Activated CD4-positive, alpha-beta T cell treated with anti-CD3 and anti-CD28 coated beads, Interleukin-2, amount 10 ng/mL, durations not matched to agents 24 days and 14 days (primary cell): ENCODE measurements around the gene CHRNA9. TPM values are rescaled to one million over a fixed set of nuclear protein-coding genes. Genes with fewer than 3 reads are reported as not detected.
A peak's percentile ranks its signal among the peaks of the same experiment; 100 is the strongest.

Experiments used
- DNase-seq: peaks from one replicate; pipeline ENCODE4 v3.0.0; 2022
- H3K27ac Mint-ChIP-seq: one replicate; pipeline ENCODE4 v1.8.0; 2022; ENCODE audit warnings: mild to moderate bottlenecking, mixed read lengths
- H3K27me3 Mint-ChIP-seq: one replicate; pipeline ENCODE4 v1.8.0; 2022; ENCODE audit warnings: mixed read lengths
- H3K36me3 Mint-ChIP-seq: one replicate; pipeline ENCODE4 v1.8.0; 2022; ENCODE audit warnings: low read depth, mild to moderate bottlenecking, mixed read lengths
- H3K4me1 Mint-ChIP-seq: one replicate; pipeline ENCODE4 v1.8.0; 2021; ENCODE audit warnings: mixed read lengths
- H3K4me3 Mint-ChIP-seq: one replicate; pipeline ENCODE4 v1.8.0; 2022; ENCODE audit warnings: mild to moderate bottlenecking, moderate library complexity, mixed read lengths
- H3K9me3 Mint-ChIP-seq: one replicate; pipeline ENCODE4 v1.8.0; 2021; ENCODE audit warnings: mixed read lengths
- intact Hi-C: fragments of 100-400 bp; cut with micrococcal nuclease; formaldehyde crosslinking; loops from one replicate; pipeline ENCODE4 v1.15.1; 2023
- total RNA-seq: library from RNA; stranded (reverse); gene quantifications from 2 replicates; pipeline ENCODE4 v1.2.3, GENCODE V29; 2022

The CHRNA9 gene
- total RNA-seq, 1 donor from 2014 or later, result not detected

GRCh38 chr4:40335525-40335894, 377 bp downstream of the CHRNA9 start:
- Mint-ChIP-seq H3K27ac (no peak overlapping the region), H3K9me3 (no peaks in the 10 kb centered on the region), H3K4me1 (peaks cover 4% of the 10 kb centered on the region), H3K27me3 (peaks cover 4% of the 10 kb centered on the region), H3K36me3 (no peaks in the 10 kb centered on the region), H3K4me3 (no peak overlapping the region)
- DNase-seq, result no peak
- intact Hi-C loops, result no loop called here

GRCh38 chr4:40337051-40337450, 1.9 kb downstream of the CHRNA9 start:
- Mint-ChIP-seq H3K36me3 (no peaks in the 10 kb centered on the region), H3K27ac (no peak overlapping the region), H3K27me3 (peaks cover 1% of the 10 kb centered on the region), H3K4me3 (no peak overlapping the region), H3K4me1 (peaks cover 4% of the 10 kb centered on the region), H3K9me3 (peaks cover 2% of the 10 kb centered on the region)
- DNase-seq, result no peak
- intact Hi-C loops, result no loop called here

DNA sequence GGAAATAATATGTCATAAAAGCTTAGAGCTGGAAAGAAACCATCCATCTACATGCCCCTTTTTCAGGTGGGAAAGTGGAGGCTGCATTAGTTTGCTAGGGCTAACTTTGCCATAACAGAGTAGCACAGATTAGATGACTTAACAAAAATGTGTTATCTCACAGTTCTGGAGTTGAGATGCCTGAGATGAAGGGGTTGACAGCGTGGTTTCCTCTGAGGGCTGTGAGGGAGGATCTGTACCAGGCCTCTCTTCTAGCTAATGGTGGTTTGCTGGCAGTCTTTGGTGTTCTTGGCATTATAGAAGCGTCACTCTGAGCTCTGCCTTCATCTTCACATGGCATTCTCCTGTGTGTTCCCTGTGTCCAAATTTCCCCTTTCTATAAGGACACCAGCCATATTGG, 2.4 kb downstream of the CHRNA9 start:
- H3K4me3 Mint-ChIP-seq, result no peak overlapping the region
- H3K9me3 Mint-ChIP-seq, result peaks cover 7% of the 10 kb centered on the region
- peaks cover 4% of the 10 kb centered on the region for H3K4me1 Mint-ChIP-seq
- no peak for DNase-seq
- intact Hi-C loops, result no loop called here
- H3K27ac Mint-ChIP-seq, result no peak overlapping the region
- H3K36me3 Mint-ChIP-seq, result no peaks in the 10 kb centered on the region
- peaks cover 5% of the 10 kb centered on the region for H3K27me3 Mint-ChIP-seq

DNA sequence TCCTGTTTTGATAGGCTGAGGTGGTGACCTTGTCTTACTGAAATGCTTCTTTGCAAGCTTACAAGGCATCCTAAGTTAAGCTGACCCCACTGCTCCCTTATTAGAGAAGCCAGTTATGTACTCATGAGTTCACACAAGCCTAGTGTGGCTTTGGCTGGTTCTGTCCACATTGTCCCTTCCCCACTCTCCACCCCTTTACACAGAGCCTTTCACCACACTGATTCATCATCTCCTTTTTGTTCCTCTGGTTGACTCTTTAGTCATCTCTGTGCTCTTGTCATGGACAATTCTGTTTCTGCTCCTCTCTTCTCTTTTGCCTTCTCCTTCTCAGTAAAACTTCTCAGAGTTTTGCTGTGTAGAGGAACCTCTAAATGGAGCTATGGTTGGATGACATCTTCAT, 4.9 kb downstream of the CHRNA9 start:
- intact Hi-C loops, result no loop called here
- H3K4me3 Mint-ChIP-seq, result no peak overlapping the region

DNA sequence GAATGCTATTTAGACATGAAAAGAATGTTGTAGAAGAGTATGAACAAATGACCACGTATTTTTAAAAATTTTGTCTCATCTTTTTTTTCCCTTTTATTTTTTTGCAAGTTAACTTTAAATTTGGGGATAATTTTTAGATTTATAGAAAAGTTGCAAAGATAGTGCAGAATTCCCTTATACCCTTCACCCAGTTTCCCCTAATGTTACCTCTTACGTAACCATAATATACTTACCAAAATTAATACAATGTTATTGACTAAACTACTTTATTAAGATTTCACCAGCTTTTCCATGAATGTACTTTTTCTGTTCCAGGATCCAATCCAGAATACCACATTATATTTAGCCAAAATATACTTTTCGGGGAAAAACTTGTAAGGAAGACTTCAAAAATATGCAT, 12.3 kb downstream of the CHRNA9 start:
- no peak for DNase-seq
- H3K4me3 Mint-ChIP-seq, result no peak overlapping the region
- peaks cover 9% of the 10 kb centered on the region for H3K4me1 Mint-ChIP-seq
- intact Hi-C loops, result no loop called here
- no peak overlapping the region for H3K27ac Mint-ChIP-seq
- H3K36me3 Mint-ChIP-seq, result peaks cover 2% of the 10 kb centered on the region
- peaks cover 14% of the 10 kb centered on the region for H3K9me3 Mint-ChIP-seq
- H3K27me3 Mint-ChIP-seq, result peaks cover 3% of the 10 kb centered on the region

More for the DNA sequence above, 4.9 kb downstream of the CHRNA9 start:
- Mint-ChIP-seq H3K9me3 (peaks cover 16% of the 10 kb centered on the region), H3K36me3 (no peaks in the 10 kb centered on the region), H3K27me3 (peaks cover 7% of the 10 kb centered on the region), H3K27ac (peak overlapping the region; percentile 8), H3K4me1 (peaks cover 4% of the 10 kb centered on the region)
- no peak for DNase-seq

- Mint-ChIP-seq H3K27me3 (no peaks in the 10 kb centered on the region), H3K9me3 (peaks cover 11% of the 10 kb centered on the region), H3K4me1 (peaks cover 9% of the 10 kb centered on the region), H3K36me3 (peaks cover 2% of the 10 kb centered on the region), H3K4me3 (no peak overlapping the region), H3K27ac (no peak overlapping the region)
- DNase-seq, result no peak
- intact Hi-C loops, result no loop called here
Observed at GRCh38 chr4:40348000-40348399, 12.9 kb downstream of the CHRNA9 start.

- Mint-ChIP-seq H3K27me3 (peaks cover 1% of the 10 kb centered on the region), H3K9me3 (peaks cover 4% of the 10 kb centered on the region), H3K36me3 (peaks cover 2% of the 10 kb centered on the region), H3K4me1 (peaks cover 9% of the 10 kb centered on the region), H3K4me3 (no peak overlapping the region), H3K27ac (peak overlapping the region; percentile 6)
- DNase-seq, result no peak
- intact Hi-C loops, result no loop called here
Observed at GRCh38 chr4:40349561-40350198, 14.5 kb downstream of the CHRNA9 start.

- peaks cover 9% of the 10 kb centered on the region for H3K4me1 Mint-ChIP-seq
- DNase-seq, result no peak
- H3K9me3 Mint-ChIP-seq, result peaks cover 4% of the 10 kb centered on the region
- H3K36me3 Mint-ChIP-seq, result peaks cover 2% of the 10 kb centered on the region
- no peak overlapping the region for H3K27ac Mint-ChIP-seq
- H3K4me3 Mint-ChIP-seq, result no peak overlapping the region
- peaks cover 1% of the 10 kb centered on the region for H3K27me3 Mint-ChIP-seq
- intact Hi-C loops, result no loop called here
Observed at GRCh38 chr4:40350627-40351227, 15.6 kb downstream of the CHRNA9 start.

DNA sequence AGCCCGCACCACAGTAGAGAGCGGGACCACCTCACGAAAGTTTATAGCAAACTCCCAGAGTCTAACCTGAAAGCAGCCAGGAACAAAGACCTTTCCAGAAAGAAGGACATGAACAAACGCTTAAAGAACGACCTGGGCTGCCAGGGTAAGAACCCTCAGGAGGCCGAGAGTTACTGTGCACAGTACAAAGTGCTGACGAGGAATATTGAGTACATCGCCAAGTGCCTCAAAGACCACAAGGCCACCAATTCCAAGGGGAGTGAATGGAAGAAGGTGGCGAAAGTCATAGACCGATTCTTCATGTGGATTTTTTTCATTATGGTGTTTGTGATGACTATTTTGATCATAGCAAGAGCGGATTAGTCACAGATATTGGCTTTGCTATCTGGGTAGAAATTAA, 19.0 kb downstream of the CHRNA9 start:
- Mint-ChIP-seq H3K9me3 (peaks cover 4% of the 10 kb centered on the region), H3K4me3 (no peak overlapping the region), H3K4me1 (peaks cover 9% of the 10 kb centered on the region), H3K36me3 (no peaks in the 10 kb centered on the region), H3K27me3 (peaks cover 1% of the 10 kb centered on the region), H3K27ac (no peak overlapping the region)
- no peak for DNase-seq
- intact Hi-C loops, result no loop called here

DNA sequence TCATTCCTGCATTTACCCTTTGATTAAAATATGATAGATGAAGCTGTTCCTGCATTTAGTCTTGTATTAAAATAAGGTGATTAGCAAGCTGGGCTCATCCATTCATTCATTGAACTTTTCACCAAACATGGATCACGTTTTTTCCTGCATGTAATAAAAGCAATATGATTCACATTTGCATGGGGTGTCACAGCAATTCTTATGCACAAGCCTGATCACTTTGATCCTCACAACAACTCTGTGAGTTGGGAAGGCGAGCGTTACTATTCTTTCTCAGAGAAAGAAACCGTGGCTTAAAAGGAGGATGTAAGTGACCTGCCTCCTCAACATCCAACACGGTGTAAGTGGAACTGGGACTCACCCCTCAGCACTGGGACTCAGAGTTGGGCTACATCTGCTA, 20.0 kb downstream of the CHRNA9 start:
- Mint-ChIP-seq H3K4me3 (no peak overlapping the region), H3K9me3 (peaks cover 4% of the 10 kb centered on the region), H3K4me1 (no peaks in the 10 kb centered on the region), H3K27ac (no peak overlapping the region), H3K27me3 (peaks cover 1% of the 10 kb centered on the region), H3K36me3 (no peaks in the 10 kb centered on the region)
- intact Hi-C loops, result no loop called here
- DNase-seq, result no peak

- H3K4me1 Mint-ChIP-seq, result no peaks in the 10 kb centered on the region
Observed at GRCh38 chr4:40357738-40358137, 22.6 kb downstream of the CHRNA9 start.

DNA sequence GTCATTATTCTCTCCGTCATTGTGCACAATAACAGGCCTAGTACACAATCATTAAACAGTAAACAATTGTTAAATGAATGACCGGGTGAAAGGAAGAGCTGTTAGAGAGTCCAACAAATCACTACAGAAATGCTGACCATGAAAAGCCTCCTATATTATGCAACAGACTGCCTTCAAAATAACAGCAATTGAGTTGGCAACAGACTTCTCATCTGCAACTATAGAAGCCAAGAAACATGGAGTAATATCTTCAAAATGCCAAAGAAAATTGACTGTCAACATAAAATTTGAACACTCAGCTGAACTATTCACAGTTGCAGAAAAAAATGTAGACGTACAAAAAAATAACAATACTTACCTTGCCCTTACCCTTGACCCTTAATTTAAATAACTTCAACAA, 26.2 kb downstream of the CHRNA9 start:
- no peak overlapping the region for H3K4me3 Mint-ChIP-seq
- DNase-seq, result no peak
- H3K9me3 Mint-ChIP-seq, result peaks cover 4% of the 10 kb centered on the region
- H3K27me3 Mint-ChIP-seq, result no peaks in the 10 kb centered on the region
- no peak overlapping the region for H3K27ac Mint-ChIP-seq
- no peaks in the 10 kb centered on the region for H3K4me1 Mint-ChIP-seq
- intact Hi-C loops, result no loop called here
- H3K36me3 Mint-ChIP-seq, result no peaks in the 10 kb centered on the region

More at GRCh38 chr4:40357738-40358137, 22.6 kb downstream of the CHRNA9 start:
- H3K9me3 Mint-ChIP-seq, result peaks cover 4% of the 10 kb centered on the region
- H3K4me3 Mint-ChIP-seq, result no peak overlapping the region
- DNase-seq, result no peak
- peaks cover 1% of the 10 kb centered on the region for H3K27me3 Mint-ChIP-seq
- H3K27ac Mint-ChIP-seq, result no peak overlapping the region
- no peaks in the 10 kb centered on the region for H3K36me3 Mint-ChIP-seq
- intact Hi-C loops, result no loop called here

GRCh38 chr4:40363382-40363920, 28.3 kb downstream of the CHRNA9 start:
- intact Hi-C loops, result no loop called here
- no peaks in the 10 kb centered on the region for H3K36me3 Mint-ChIP-seq
- no peak overlapping the region for H3K27ac Mint-ChIP-seq
- no peak for DNase-seq
- peaks cover 4% of the 10 kb centered on the region for H3K9me3 Mint-ChIP-seq
- H3K4me3 Mint-ChIP-seq, result no peak overlapping the region
- H3K4me1 Mint-ChIP-seq, result no peaks in the 10 kb centered on the region
- H3K27me3 Mint-ChIP-seq, result no peaks in the 10 kb centered on the region

DNA sequence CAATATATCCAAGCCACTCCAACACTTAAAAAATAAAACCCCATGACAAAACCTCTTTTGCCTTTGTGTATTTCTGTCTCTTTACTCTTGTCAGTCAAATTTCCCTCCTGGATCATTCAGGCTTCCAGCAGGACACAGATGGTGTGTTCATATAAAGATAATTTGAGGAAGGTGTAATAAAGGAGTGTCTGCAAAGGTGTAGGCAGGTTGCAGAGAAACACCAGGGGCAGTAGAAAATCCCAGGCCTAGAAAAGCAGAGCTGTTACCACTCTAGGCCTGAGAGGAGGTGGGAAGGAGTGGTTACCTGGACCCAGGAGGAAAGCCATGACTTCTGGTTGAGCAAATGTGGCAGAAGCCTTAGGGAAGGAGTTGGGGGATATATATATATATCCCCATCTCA, 28.8 kb downstream of the CHRNA9 start:
- H3K4me3 Mint-ChIP-seq, result no peak overlapping the region
- no peak overlapping the region for H3K27ac Mint-ChIP-seq
- no peaks in the 10 kb centered on the region for H3K27me3 Mint-ChIP-seq
- no peak for DNase-seq
- peaks cover 4% of the 10 kb centered on the region for H3K9me3 Mint-ChIP-seq
- H3K36me3 Mint-ChIP-seq, result no peaks in the 10 kb centered on the region
- intact Hi-C loops, result no loop called here
- H3K4me1 Mint-ChIP-seq, result no peaks in the 10 kb centered on the region
